Muscle layer of colon (tissue), 2 donors: ENCODE data around the gene P3H3.

Experiments used
- H3K27ac ChIP-seq: one replicate; pipeline ENCODE4 v1.7.0; 2013; ENCODE audit warnings: low read depth, mild to moderate bottlenecking, low read length, moderate library complexity
- H3K27me3 ChIP-seq, 2 donors: one replicate each; pipeline ENCODE4 v1.7.0; 2013; ENCODE audit warnings: low read length in 2 of 2, mild to moderate bottlenecking in 2 of 2; ENCODE audit not compliant: insufficient read depth in 2 of 2, control insufficient read depth in 1 of 2
- H3K36me3 ChIP-seq: one replicate; pipeline ENCODE4 v1.7.0; 2013; ENCODE audit warnings: mild to moderate bottlenecking, low read length; ENCODE audit not compliant: insufficient read depth
- H3K4me1 ChIP-seq: one replicate; pipeline ENCODE4 v1.7.0; 2013; ENCODE audit warnings: mild to moderate bottlenecking, low read length; ENCODE audit not compliant: insufficient read depth
- H3K4me3 ChIP-seq, 2 donors: one replicate each; pipeline ENCODE4 v1.7.0; 2013; ENCODE audit warnings: low read length in 2 of 2, low read depth in 1 of 2, mild to moderate bottlenecking in 1 of 2, moderate library complexity in 1 of 2
- H3K9ac ChIP-seq: one replicate; pipeline ENCODE4 v1.7.0; 2013; ENCODE audit warnings: low read length
- H3K9me3 ChIP-seq: one replicate; pipeline ENCODE4 v1.7.0; 2013; ENCODE audit warnings: mild to moderate bottlenecking, low read length
- donor health status: abdominal sarcoma.
- donor health status: Adenocarcinoma of cecum.

P3H3 gene, protein sequence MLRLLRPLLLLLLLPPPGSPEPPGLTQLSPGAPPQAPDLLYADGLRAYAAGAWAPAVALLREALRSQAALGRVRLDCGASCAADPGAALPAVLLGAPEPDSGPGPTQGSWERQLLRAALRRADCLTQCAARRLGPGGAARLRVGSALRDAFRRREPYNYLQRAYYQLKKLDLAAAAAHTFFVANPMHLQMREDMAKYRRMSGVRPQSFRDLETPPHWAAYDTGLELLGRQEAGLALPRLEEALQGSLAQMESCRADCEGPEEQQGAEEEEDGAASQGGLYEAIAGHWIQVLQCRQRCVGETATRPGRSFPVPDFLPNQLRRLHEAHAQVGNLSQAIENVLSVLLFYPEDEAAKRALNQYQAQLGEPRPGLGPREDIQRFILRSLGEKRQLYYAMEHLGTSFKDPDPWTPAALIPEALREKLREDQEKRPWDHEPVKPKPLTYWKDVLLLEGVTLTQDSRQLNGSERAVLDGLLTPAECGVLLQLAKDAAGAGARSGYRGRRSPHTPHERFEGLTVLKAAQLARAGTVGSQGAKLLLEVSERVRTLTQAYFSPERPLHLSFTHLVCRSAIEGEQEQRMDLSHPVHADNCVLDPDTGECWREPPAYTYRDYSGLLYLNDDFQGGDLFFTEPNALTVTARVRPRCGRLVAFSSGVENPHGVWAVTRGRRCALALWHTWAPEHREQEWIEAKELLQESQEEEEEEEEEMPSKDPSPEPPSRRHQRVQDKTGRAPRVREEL

DNA sequence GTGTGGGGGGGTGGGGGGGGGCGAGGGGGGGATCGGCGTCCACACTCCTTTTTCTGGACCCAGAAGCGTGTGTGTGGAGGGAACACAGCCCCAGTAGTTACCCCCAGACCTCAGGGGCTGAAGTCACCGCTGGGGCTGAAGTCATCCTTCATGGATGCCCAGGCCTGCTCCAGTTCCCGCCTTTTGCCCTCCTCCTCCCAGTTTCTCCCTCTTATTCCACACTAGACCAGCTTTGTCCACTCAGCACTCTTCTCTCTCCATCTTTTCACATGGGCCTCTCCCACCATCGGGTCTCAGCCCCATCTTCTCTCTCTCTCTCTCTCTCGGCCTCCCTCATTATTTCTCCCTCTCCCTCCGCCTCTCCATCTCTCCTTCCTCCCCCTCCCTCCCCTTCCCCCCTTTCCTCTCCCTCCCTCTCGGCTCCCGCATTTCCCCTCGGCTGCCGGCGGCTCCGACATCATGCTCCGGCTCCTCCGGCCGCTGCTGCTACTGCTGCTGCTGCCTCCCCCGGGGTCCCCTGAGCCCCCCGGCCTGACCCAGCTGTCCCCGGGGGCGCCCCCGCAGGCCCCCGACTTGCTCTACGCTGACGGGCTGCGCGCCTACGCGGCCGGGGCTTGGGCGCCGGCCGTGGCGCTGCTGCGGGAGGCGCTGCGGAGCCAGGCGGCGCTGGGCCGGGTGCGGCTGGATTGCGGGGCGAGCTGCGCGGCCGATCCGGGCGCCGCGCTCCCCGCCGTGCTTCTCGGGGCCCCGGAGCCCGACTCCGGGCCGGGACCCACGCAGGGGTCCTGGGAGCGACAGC is at the start of gene P3H3:
Gene P3H3 (plus strand): TSS at position 426 of the 799 bp plus-strand sequence. CDS start 34 bp downstream, at position 460.
- peaks cover 29% of the 10 kb centered on the region for H3K4me1 ChIP-seq
- H3K36me3 ChIP-seq: peaks cover 9% of the 10 kb centered on the region
- peak within 1 kb of the TSS; percentile 85 for H3K27ac ChIP-seq
- H3K9me3 ChIP-seq: no peaks in the 10 kb centered on the region
- peak within 1 kb of the TSS; percentile 84 to 87 for H3K4me3 ChIP-seq
- H3K9ac ChIP-seq: peak within 1 kb of the TSS; percentile 76
- H3K27me3 ChIP-seq: no peaks in the 10 kb centered on the region

DNA sequence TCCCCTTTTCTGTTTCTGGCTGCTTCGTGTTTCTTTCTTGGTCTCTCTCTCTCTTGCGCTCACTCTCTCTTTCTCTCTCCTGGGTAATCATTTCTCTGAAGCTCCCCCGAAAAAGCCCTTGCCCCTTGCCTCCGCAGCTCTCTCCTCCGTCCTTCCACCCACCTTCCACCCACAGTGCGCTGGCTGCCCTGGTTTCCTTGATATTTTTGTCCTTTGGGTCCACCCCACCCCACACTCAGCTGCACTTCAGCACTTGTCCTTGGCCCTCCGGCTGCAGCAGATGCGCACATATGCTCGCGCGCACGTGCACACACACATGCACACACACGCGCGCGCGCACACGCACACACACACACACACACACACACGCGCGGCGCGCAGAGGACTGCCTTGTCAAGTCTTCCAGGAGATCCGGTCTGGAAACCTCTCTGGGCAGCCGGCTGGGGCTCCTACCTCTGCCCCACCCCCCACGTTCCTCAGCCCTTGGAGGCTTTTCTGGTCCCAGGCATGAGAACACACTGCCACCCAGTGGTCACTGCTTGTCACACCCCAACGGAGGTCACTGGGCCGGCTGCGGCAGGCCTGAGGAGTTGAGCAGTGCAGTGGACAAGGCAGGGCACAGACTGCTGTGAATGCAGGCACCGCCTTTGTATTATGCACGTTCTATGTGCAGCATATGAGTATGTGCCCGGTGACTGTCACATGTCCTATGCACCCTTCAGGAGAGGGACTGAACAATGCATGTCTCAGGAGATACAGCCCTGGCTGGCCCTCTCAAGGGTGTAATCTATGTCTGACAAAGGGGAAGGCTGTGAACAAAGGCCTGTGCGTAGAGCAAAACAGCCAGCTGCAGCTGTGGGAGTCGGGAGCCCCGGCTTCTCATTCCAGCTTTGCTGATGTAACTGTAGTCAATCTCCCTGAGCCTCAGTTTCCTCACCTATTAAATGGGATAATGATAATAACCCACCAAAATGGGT is 49.3 kb upstream of the P3H3 start:
- peaks cover 16% of the 10 kb centered on the region for H3K4me1 ChIP-seq
- no peaks in the 10 kb centered on the region for H3K36me3 ChIP-seq
- peak overlapping the region; percentile 51 to 62 for H3K4me3 ChIP-seq
- peak overlapping the region; percentile 26 for H3K9ac ChIP-seq
- no peaks in the 10 kb centered on the region for H3K9me3 ChIP-seq
- H3K27me3 ChIP-seq: no peaks in the 10 kb centered on the region
- H3K27ac ChIP-seq: peak overlapping the region; percentile 91

DNA sequence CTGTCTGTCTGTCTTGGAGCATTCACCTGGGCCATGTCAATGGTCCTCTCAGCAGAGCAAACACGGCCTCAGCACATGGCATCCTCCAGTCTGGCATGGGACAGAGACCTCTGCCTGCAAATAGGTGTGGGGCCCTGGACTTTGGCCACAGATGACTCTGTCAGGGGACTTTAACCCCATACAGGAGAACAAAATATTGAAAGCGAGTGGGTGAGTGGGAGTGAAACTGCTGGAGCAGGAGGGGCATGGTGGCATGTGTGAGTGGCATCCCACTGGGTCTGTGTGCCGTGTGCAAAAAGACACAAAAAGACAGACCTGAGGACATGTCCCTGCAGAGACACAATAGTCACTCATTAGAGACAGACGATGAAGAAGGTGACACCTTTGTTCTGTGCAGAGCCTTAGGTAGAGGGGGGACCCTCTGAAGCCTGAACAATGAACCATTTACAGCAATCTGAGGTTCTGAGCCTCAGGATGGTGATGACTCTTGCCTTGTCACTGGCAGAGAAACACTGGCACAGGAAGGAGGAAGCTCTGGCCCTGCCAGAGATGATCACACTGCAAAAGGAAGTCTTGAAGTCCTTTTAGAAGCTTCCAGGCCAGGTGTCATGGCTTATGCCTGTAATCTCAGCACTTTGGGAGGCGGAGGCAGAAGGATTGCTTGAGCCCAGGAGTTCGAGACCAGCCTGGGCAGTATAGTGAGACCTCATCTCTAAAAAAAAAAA is 48.3 kb upstream of the P3H3 start:
- no peaks in the 10 kb centered on the region for H3K36me3 ChIP-seq
- H3K9me3 ChIP-seq: no peaks in the 10 kb centered on the region
- no peaks in the 10 kb centered on the region for H3K27me3 ChIP-seq
- peaks cover 16% of the 10 kb centered on the region for H3K4me1 ChIP-seq
- H3K9ac ChIP-seq: no peak overlapping the region
- no peak overlapping the region for H3K4me3 ChIP-seq
- no peak overlapping the region for H3K27ac ChIP-seq

DNA sequence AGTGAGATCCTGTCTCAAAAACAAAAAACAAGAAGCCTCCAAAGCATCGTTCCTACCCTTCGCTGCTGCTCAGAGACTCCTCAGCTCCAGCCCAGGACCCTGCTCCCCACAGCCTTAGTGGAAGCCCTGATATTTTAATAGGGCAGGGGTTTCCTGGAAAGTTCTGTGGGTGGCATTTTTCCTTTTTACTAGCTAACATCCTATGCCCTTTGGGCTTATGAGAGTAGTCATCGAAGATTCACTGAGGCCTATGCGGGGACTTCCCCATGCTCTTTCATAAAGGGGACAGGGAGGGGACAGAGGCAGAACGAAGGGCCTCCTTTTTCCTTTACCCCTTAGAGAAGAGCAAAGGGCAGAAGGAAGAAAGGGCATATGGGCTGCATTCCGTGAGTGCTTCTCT is 47.6 kb upstream of the P3H3 start:
- H3K9ac ChIP-seq: no peak overlapping the region
- no peaks in the 10 kb centered on the region for H3K9me3 ChIP-seq
- peaks cover 16% of the 10 kb centered on the region for H3K4me1 ChIP-seq
- H3K27me3 ChIP-seq: no peaks in the 10 kb centered on the region
- H3K27ac ChIP-seq: no peak overlapping the region
- H3K4me3 ChIP-seq: no peak overlapping the region
- no peaks in the 10 kb centered on the region for H3K36me3 ChIP-seq

DNA sequence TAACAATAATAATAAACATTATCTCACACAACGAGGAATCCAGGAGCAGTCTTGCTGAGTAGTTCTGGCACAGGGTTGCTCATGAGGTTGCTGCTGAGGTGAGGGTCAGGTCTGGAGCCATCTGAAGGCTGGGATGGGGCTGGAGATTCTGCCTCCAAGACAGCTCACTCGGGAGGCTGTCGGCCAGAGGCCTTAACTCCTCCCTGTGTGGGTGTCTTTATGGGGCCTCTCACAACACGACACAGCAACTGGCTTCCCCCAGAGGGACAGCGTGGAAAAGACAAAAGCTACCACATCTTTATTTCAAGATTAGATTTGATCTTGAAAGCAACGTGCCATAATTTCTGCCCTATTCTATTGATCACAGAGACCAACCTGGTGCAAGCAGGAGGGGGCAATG is 46.1 kb upstream of the P3H3 start:
- Histone ChIP-seq H3K36me3 (no peaks in the 10 kb centered on the region), H3K27me3 (no peaks in the 10 kb centered on the region), H3K4me1 (peaks cover 16% of the 10 kb centered on the region), H3K9ac (no peak overlapping the region), H3K4me3 (no peak overlapping the region), H3K9me3 (no peaks in the 10 kb centered on the region), H3K27ac (no peak overlapping the region)

DNA sequence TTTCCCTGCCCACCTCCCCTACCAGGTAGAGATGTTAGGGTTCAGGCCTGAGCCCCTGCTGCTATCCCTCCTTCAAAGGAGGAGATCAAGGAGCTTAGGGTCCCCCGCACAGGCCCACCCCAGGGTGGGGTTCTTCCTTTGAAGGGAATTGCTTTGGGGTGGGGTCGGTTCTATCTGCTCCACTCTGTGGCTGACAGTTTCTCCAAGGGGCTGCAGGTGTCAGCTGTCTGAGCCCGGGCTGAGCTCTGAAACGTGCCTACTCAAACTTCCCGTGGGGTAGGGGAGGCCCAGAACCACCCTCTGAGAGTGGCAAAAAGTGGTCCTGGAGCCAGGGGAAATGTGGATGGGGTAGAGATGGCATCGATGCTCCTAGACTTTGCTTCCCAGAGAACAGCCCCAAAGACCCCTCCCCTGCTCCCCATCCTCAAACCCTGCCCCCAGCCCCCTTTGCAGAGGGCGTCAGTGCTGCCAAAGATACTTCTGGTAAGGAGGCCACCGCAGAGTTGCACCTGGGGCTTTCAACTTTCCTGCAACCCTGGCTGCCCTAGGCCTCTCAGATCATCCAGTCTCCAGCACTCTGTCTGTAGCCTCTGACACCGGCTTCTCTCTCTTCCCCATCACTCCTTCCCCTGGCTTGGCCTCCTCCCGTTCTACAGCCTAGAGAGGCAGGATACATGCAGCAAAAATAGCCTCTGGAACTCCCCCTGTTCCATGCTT is 45.2 kb upstream of the P3H3 start:
- Histone ChIP-seq H3K9ac (no peak overlapping the region), H3K27ac (no peak overlapping the region), H3K4me3 (no peak overlapping the region), H3K9me3 (no peaks in the 10 kb centered on the region), H3K27me3 (no peaks in the 10 kb centered on the region), H3K4me1 (peaks cover 7% of the 10 kb centered on the region), H3K36me3 (no peaks in the 10 kb centered on the region)

DNA sequence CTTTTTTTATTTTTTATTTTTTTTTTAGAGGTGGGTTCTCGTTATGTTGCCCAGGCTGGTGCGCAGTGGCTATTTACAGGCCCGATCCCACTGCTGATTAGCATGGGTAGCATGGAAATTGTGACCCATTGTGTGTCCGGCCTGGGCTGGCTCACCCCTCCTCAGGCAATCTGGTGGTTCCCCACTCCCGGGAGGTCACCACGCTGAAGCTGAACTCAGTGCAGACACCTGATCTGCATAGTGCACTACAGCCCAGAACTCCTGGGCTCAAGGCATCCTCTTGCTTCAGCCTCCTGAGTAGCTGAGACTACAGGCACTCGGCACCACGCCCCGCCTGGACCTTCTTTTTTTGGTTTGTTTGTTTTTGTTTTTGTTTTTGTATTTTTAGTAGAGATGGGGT is 44.4 kb upstream of the P3H3 start:
- Histone ChIP-seq H3K27me3 (no peaks in the 10 kb centered on the region), H3K36me3 (no peaks in the 10 kb centered on the region), H3K27ac (no peak overlapping the region), H3K9ac (no peak overlapping the region), H3K4me3 (no peak overlapping the region), H3K4me1 (peaks cover 6% of the 10 kb centered on the region), H3K9me3 (no peaks in the 10 kb centered on the region)

DNA sequence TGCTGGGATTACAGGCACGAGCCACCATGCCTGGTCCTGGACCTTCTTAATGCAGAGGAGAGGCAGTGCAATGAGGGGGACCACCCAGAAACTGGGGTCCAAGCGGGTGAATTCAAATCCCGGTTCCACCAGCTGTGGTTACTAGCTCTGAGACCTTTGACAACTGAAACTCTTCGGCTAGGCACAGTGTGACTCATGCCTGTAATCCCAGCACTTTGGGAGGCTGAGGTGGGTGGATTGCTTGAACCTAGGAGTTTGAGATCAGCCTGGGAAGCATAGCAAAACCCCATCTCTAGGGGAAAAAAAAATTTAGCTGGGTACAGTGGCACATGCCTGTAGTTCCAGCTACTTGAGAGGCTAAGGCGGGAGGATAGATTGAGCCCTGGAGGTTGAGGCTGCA is 43.9 kb upstream of the P3H3 start:
- H3K27ac ChIP-seq: no peak overlapping the region
- peaks cover 2% of the 10 kb centered on the region for H3K4me1 ChIP-seq
- H3K36me3 ChIP-seq: no peaks in the 10 kb centered on the region
- no peaks in the 10 kb centered on the region for H3K9me3 ChIP-seq
- no peak overlapping the region for H3K4me3 ChIP-seq
- no peak overlapping the region for H3K9ac ChIP-seq
- H3K27me3 ChIP-seq: no peaks in the 10 kb centered on the region

DNA sequence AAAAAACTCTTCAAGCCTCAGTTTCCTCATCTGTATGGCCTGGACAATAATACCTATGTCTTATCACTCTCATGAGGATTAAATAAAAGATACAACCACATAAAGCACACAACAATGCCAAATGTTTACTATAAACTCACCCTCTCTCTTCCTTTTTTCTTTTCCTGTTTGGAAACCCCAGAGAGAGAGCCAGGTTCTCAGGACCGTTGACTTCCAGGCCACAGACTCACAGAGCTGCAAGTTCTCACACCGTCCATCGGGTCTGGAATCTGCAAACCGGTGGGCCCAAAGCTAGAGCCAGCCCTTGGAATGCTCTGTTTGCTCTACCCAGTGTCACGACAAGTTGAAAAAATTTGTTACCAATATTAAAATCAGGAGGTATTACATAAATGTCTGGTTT is 43.4 kb upstream of the P3H3 start:
- no peak overlapping the region for H3K27ac ChIP-seq

More for the DNA sequence above, 43.4 kb upstream of the P3H3 start:
- H3K27me3 ChIP-seq: no peaks in the 10 kb centered on the region
- no peaks in the 10 kb centered on the region for H3K9me3 ChIP-seq
- no peaks in the 10 kb centered on the region for H3K36me3 ChIP-seq
- H3K4me3 ChIP-seq: no peak overlapping the region
- H3K4me1 ChIP-seq: no peaks in the 10 kb centered on the region
- H3K9ac ChIP-seq: no peak overlapping the region
